Activated CD4-positive, alpha-beta T cell treated with anti-CD3 and anti-CD28 coated beads, Interleukin-10, Interleukin-2, amounts not matched to agents 100 ng/mL and 50 ng/mL, durations not matched to agents 16 hours and 8 hours (primary cell): ENCODE results near the gene GAK.

Experiments
- DNase-seq: peaks from one replicate; pipeline ENCODE4 v3.0.0-alpha.2; 2020

The GAK gene

GRCh38 chr4:867526-868250, 64.4 kb downstream of the GAK start:
- no peak for DNase-seq

- DNase-seq, result peak; percentile 23
These were observed 65.2 kb downstream of the GAK start for GRCh38 chr4:866761-867390.

- DNase-seq, result no peak
These were observed 65.9 kb downstream of the GAK start for GRCh38 chr4:866068-866760.

- no peak for DNase-seq
These were observed 66.5 kb downstream of the GAK start for GRCh38 chr4:865572-865971.

GRCh38 chr4:865121-865465, 67.0 kb downstream of the GAK start:
- DNase-seq, result no peak

GRCh38 chr4:864456-865120, 67.5 kb downstream of the GAK start:
- DNase-seq, result no peak

- no peak for DNase-seq
These were observed 71.6 kb downstream of the GAK start for GRCh38 chr4:860561-860960.

- no peak for DNase-seq
These were observed 72.6 kb downstream of the GAK start for GRCh38 chr4:859496-859895.

GRCh38 chr4:858831-859451, 73.2 kb downstream of the GAK start:
- DNase-seq, result no peak

GRCh38 chr4:858041-858481, 74.1 kb downstream of the GAK start:
- DNase-seq, result no peak

- DNase-seq, result no peak
These were observed 74.7 kb downstream of the GAK start for GRCh38 chr4:857461-857860.

- DNase-seq, result peak; percentile 14
These were observed 75.8 kb downstream of the GAK start for GRCh38 chr4:856225-856901.

- peak; percentile 9 for DNase-seq
These were observed 76.3 kb downstream of the GAK start for GRCh38 chr4:855880-856224.

- DNase-seq, result no peak
These were observed 77.8 kb downstream of the GAK start for GRCh38 chr4:854356-854755.

GRCh38 chr4:853416-853781, 78.7 kb downstream of the GAK start:
- DNase-seq, result no peak

GRCh38 chr4:851701-852430, 80.2 kb downstream of the GAK start:
- DNase-seq, result no peak

GRCh38 chr4:850323-850945, 81.7 kb downstream of the GAK start:
- no peak for DNase-seq

- no peak for DNase-seq
These were observed 82.5 kb downstream of the GAK start for GRCh38 chr4:849478-850175.

GRCh38 chr4:848803-849477, 83.2 kb downstream of the GAK start:
- DNase-seq, result no peak

GRCh38 chr4:848307-848691, 83.8 kb downstream of the GAK start:
- no peak for DNase-seq
